GM21390 (cell line): ENCODE measurements around the gene TFRC.
"Not testable (repeated sequence)": the region's sequence is repeated elsewhere in the genome, so short reads cannot be mapped to it uniquely, and the experiment has no call there.

Experiments used
- ATAC-seq: cut with Tn5 transposase; IDR thresholded peaks from one replicate; pipeline ENCODE4 v1.9.1; 2021; ENCODE audit not compliant: unreplicated experiment

The TFRC gene

GRCh38 chr3:196007744-196008335 lies 74.0 kb downstream of the TFRC start:
- no peak for ATAC-seq

GRCh38 chr3:196005338-196005737 lies 76.6 kb downstream of the TFRC start:
- not testable (repeated sequence) for ATAC-seq

- ATAC-seq = not testable (repeated sequence)
Observed at GRCh38 chr3:196004359-196005052, 77.4 kb downstream of the TFRC start.

- no peak for ATAC-seq
Observed at GRCh38 chr3:196003611-196004010, 78.3 kb downstream of the TFRC start.

GRCh38 chr3:196002721-196003120 lies 79.2 kb downstream of the TFRC start:
- ATAC-seq = not testable (repeated sequence)

- not testable (repeated sequence) for ATAC-seq
Observed at GRCh38 chr3:196001240-196001639, 80.7 kb downstream of the TFRC start.

- ATAC-seq = not testable (repeated sequence)
Observed at GRCh38 chr3:196000360-196000950, 81.4 kb downstream of the TFRC start.

GRCh38 chr3:195999896-196000295 lies 82.0 kb downstream of the TFRC start:
- ATAC-seq = no peak
